GM13976 (cell line): ENCODE data around the gene ARL2BP.
A peak's percentile ranks its signal among the peaks of the same experiment; 100 is the strongest.

ENCODE experiments used
- DNase-seq: peaks from one replicate; pipeline ENCODE4 v3.0.0; 2012; ENCODE audit warnings: low spot score
- CTCF ChIP-seq: IDR thresholded peaks from 2 replicates; pipeline ENCODE4 v1.5.1; 2012; ENCODE audit warnings: borderline replicate concordance, mild to moderate bottlenecking; ENCODE audit not compliant: insufficient read depth; ENCODE audit errors: extremely low read depth, missing control alignments, control extremely low read depth
- in situ Hi-C: fragments of 300-500 bp; cut with MboI; formaldehyde crosslinking; loops from one replicate; pipeline ENCODE4 v1.12.0; 2022; ENCODE audit warnings: low sequenced_read_pairs, mixed read lengths, inconsistent platforms; ENCODE audit not compliant: unreplicated experiment

ARL2BP gene

GRCh38 chr16:57256601-57257395 is 11.7 kb downstream of the ARL2BP start:
- DNase-seq = no peak
- in situ Hi-C loops = no loop called here
- no peak for TF ChIP-seq CTCF

DNA sequence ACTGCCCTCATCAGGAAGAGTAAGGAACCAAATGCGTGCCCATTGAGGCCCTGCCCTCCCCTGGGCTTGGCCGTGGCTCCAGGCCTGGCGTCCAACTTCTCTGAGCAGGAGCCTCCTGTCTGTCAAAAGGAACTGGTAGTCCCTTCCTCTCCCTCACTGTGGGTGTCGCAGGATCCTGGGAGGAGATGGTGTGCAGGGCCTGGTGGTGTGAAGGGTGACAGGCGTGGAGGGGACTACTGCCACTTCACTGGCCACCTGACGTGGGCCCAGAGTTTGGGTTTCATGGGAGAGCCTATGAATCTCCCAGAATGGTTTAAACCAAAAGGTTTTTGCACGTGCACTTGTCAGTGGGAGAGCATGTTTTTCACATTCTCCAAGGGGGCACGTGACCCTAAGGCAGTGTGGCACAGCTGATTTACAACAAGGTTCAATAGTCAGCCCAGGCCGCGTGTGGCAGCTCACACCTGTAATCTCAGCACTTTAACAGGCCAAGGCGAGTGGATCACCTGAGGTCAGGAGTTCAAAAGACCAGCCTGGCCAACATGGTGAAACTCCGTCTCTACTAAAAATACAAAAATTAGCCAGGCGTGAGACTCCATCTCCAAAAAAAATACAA is 12.5 kb downstream of the ARL2BP start:
- DNase-seq = no peak
- TF ChIP-seq CTCF = no peak
- in situ Hi-C loops = no loop called here

DNA sequence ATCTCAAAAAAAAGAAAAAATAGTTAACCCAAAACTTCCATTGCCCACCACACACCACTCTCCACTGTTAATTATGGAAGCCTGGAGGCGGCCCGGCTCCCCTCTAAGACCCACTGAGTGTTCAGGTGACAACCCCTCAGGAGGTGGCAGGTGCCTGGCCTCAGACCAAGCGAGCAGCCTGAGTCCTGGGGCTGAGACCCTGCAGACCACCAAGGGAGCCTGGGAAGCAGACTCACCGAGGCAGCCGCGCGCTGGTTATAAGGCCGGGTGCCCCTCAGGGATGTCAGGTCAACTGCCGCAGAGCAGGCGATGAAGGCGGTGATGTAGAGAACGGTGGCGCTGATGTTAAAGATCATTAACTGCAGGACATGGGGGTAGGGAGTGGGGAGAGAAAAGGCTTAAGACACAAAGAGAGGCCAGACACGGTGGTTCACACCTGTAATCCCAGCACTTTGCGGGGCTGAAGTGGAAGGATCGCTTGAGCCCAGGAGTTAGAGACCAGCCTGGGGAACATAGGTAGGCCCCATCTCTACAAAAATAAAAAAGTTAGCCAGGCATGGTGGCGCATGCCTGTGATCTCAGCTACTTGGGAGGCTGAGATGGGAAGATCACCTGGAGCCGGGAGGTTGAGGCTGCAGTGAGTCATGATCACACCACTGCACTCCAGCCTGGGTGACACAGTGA is 13.3 kb downstream of the ARL2BP start:
- DNase-seq = no peak
- no peak for TF ChIP-seq CTCF
- in situ Hi-C loops = no loop called here

DNA sequence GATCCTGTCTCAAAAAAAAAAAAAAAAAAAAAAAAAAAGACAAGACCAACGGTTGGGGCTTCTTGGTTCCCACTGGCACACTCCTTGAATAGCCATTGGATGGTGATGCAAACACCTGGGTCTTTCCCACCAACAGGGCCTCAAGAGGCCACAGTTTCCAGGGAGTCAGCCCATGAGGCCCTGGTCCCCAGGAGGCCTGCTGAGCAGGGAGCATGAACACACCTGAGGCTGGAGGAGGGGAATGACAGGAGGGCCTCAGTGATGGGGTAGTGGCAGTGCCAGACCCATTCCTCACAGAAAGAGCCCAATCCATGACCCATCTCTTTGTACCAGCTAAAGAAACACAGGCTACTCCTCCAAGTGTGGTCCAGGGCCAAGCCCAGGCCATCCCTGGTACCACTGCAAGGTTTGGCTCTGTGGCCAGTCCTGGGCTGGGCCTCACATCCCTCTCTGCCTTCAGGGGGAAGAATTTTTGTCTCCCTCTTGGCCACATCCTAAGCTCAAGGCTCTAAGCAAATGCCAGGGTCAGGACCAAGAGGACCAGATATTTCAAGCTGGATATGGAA is 13.9 kb downstream of the ARL2BP start:
- in situ Hi-C loops = no loop called here
- TF ChIP-seq CTCF = no peak
- no peak for DNase-seq

GRCh38 chr16:57260294-57260929 is 15.4 kb downstream of the ARL2BP start:
- peak; percentile 79 for DNase-seq

More at GRCh38 chr16:57260294-57260929, 15.4 kb downstream of the ARL2BP start:
- no peak for TF ChIP-seq CTCF
- in situ Hi-C loops = no loop called here
